Measurements from ENCODE around the gene CBARP. TPM values are rescaled to one million over a fixed set of nuclear protein-coding genes. Genes with fewer than 3 reads are reported as not detected.

The CBARP gene
- polyA plus RNA-seq, 1 of the 3 experiments (the other 2 are of a cell fraction), result 5.1 TPM

DNA sequence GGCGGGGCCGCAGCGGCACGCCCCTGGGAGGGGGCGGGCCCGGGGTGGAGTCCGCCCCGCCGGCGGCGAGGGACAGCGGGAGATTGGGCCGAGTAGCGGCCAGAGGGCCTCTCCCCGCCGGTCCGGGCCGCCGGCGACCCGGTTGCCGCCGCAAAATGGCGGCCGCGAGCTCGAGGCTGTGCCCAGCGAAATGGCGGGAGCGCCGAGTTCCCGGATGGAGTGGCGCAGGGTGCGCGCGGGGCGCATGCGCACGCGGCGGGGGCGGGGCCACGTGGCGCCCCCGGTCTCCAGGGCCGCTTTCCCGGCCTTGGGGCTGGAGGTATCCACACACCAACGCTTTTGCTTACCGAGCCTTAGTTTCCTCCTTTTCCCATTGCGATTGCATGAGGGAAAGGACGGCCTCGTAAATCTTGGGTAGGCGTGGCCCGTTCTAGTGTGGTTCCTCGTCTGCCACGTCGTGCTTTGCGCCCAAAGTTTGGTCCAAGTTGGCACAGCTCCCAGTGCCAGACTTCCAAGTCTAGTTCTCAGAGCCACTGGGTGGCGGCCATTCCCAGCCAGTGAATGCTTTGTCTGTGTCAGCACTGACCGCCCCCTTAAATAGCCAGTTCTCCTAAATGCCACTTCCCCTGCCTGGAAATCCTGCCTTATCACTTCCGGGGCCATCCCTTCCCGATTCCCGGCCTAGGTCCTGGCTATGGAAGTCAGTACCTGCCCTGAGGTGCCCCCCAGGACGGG, 31.8 kb upstream of the CBARP start (continued):
- TF ChIP-seq FOSL2 (IDR thresholded peaks at IDR 0.05; ENCODE audit: borderline replicate concordance, low read depth) (no peak), RAD21 (IDR thresholded peaks at IDR 0.05; ENCODE audit: low read length) (peak; percentile 20), TEAD4 (IDR thresholded peaks at IDR 0.05; ENCODE audit: borderline replicate concordance, insufficient read depth) (peak; percentile 89; the same call in 1 of the 2 replicates)

DNA sequence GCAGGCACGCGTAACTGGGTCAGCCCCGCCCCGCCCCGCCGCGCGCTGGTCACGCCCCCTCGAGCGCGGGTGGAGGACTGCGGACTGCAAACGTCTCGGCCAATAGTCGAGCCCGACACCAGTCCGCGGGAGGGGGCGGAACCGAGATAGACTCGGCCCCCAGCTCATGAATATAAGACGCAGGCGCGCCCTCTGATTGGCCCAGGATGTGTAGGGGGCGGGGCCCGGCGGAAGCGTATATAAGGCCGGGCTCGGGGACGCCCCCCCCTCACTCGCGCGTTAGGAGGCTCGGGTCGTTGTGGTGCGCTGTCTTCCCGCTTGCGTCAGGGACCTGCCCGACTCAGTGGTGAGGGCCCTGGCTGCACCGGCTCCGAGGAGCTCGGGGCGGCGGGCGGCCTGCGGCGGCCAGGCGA, 31.3 kb upstream of the CBARP start, which contains the start of gene CIRBP:
Gene CIRBP, plus strand, starts transcription at position 268 of the 413 bp plus-strand sequence. CDS start 1,602 bp downstream, outside the sequence.
- Histone ChIP-seq H3K4me3 (ENCODE audit: low read depth in 2 of 2, low read length in 1 of 2) (peak within 1 kb of the TSS; percentile 78 to 86), H3K27me3 (ENCODE audit: insufficient read depth) (no peaks in the 10 kb centered on the region), H3F3A (replicated peaks; ENCODE audit: insufficient read depth) (peaks cover 57% of the 10 kb centered on the region), H3K27ac (ENCODE audit: low read depth in 2 of 2, low read length in 1 of 2) (peak within 1 kb of the TSS; percentile 91 to 98), H3K4me1 (ENCODE audit: control insufficient read depth in 1 of 2, insufficient read depth in 2 of 2, low read depth in 1 of 2, low read length in 1 of 2) (peaks cover 47 to 62% of the 10 kb centered on the region in 2 experiments; a peak in 3 of 4 replicates), H3K36me3 (replicated peaks in 1 of 2; ENCODE audit: control insufficient read depth in 1 of 2, insufficient read depth in 2 of 2, low read length in 1 of 2) (peaks cover 35 to 41% of the 10 kb centered on the region in 2 experiments), H3K79me2 (ENCODE audit: insufficient read depth) (peaks cover 50% of the 10 kb centered on the region), H3K9me3 (no peaks in the 10 kb centered on the region), H2AFZ (ENCODE audit: low read depth) (no peak within 1 kb of the TSS), H3K9me2 (no peaks in the 10 kb centered on the region), H4K20me1 (ENCODE audit: insufficient read depth) (peaks cover 44% of the 10 kb centered on the region), H3K9ac (peak within 1 kb of the TSS; percentile 91), H3K4me2 (peak within 1 kb of the TSS; percentile 98)
- ChIA-PET CTCF (interaction anchor here (0.6 to 18.6 kb wide), 9 partner anchors 8 to 87 kb away, joined by 3 to 594 read pairs (median 4); partner anchors contain the start of gene ATP5F1D), POLR2A (interaction anchor here (0.6 to 1.7 kb wide), 43 partner anchors 10 to 345 kb away, joined by 3 to 110 read pairs (median 5); partner anchors contain the start of genes APC2, ATP5F1D, CBARP and EFNA2)
- DNase-seq, result peak; percentile 97
- WGBS (ENCODE audit: low lambda C conversion rate), result 0% methylated on average over 7 of the region's 50 CpGs
- TF ChIP-seq RCOR1 (IDR thresholded peaks at IDR 0.05; ENCODE audit: low read length) (no peak), EZH2phosphoT487 (IDR thresholded peaks at IDR 0.05; ENCODE audit: borderline replicate concordance, low read depth) (no peak), FOSL2 (IDR thresholded peaks at IDR 0.05; ENCODE audit: borderline replicate concordance, low read depth) (no peak), MEF2A (IDR thresholded peaks at IDR 0.05; ENCODE audit: borderline replicate concordance, low read depth) (no peak), NRF1 (IDR thresholded peaks at IDR 0.05; ENCODE audit: low read depth, low read length) (peak; percentile 19; the same call in 1 of the 2 replicates), JUND (IDR thresholded peaks at IDR 0.05) (no peak), YY1 (IDR thresholded peaks at IDR 0.05; ENCODE audit: low read depth) (no peak), RAD21 (IDR thresholded peaks at IDR 0.05; ENCODE audit: low read length) (no peak), MXI1 (IDR thresholded peaks at IDR 0.05; ENCODE audit: low read depth, low read length) (0 out of 2 replicates have a peak, but pooled peaks have one; percentile 39), GABPA (IDR thresholded peaks at IDR 0.05; ENCODE audit: low read depth) (no peak), TCF12 (IDR thresholded peaks at IDR 0.05) (no peak), EP300 (IDR thresholded peaks at IDR 0.05; ENCODE audit: borderline replicate concordance in 1 of 2, low read depth in 1 of 2, low read length in 1 of 2) (no peak), FOXJ3 (CRISPR knock-in tag; IDR thresholded peaks at IDR 0.05) (no peak), TAF1 (IDR thresholded peaks at IDR 0.05; ENCODE audit: borderline replicate concordance, low read depth, low read length) (peak; percentile 89), ELF1 (IDR thresholded peaks at IDR 0.05) (no peak), TEAD4 (IDR thresholded peaks at IDR 0.05; ENCODE audit: borderline replicate concordance, insufficient read depth) (no peak), GATA2 (CRISPR knock-in tag; IDR thresholded peaks at IDR 0.05) (no peak)
- TF ChIP-seq, protein P1, sequence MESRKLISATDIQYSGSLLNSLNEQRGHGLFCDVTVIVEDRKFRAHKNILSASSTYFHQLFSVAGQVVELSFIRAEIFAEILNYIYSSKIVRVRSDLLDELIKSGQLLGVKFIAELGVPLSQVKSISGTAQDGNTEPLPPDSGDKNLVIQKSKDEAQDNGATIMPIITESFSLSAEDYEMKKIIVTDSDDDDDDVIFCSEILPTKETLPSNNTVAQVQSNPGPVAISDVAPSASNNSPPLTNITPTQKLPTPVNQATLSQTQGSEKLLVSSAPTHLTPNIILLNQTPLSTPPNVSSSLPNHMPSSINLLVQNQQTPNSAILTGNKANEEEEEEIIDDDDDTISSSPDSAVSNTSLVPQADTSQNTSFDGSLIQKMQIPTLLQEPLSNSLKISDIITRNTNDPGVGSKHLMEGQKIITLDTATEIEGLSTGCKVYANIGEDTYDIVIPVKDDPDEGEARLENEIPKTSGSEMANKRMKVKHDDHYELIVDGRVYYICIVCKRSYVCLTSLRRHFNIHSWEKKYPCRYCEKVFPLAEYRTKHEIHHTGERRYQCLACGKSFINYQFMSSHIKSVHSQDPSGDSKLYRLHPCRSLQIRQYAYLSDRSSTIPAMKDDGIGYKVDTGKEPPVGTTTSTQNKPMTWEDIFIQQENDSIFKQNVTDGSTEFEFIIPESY (IDR thresholded peaks at IDR 0.05; ENCODE audit: borderline replicate concordance, low read depth), result no peak
- TF ChIP-seq, protein P2, sequence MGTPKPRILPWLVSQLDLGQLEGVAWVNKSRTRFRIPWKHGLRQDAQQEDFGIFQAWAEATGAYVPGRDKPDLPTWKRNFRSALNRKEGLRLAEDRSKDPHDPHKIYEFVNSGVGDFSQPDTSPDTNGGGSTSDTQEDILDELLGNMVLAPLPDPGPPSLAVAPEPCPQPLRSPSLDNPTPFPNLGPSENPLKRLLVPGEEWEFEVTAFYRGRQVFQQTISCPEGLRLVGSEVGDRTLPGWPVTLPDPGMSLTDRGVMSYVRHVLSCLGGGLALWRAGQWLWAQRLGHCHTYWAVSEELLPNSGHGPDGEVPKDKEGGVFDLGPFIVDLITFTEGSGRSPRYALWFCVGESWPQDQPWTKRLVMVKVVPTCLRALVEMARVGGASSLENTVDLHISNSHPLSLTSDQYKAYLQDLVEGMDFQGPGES (IDR thresholded peaks at IDR 0.05; ENCODE audit: low read depth, low read length), result no peak
- TF ChIP-seq, protein P3, sequence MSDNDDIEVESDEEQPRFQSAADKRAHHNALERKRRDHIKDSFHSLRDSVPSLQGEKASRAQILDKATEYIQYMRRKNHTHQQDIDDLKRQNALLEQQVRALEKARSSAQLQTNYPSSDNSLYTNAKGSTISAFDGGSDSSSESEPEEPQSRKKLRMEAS (IDR thresholded peaks at IDR 0.05; ENCODE audit: low read depth), result peak; percentile 48; the same call in 1 of the 2 replicates
- TF ChIP-seq, protein P4, sequence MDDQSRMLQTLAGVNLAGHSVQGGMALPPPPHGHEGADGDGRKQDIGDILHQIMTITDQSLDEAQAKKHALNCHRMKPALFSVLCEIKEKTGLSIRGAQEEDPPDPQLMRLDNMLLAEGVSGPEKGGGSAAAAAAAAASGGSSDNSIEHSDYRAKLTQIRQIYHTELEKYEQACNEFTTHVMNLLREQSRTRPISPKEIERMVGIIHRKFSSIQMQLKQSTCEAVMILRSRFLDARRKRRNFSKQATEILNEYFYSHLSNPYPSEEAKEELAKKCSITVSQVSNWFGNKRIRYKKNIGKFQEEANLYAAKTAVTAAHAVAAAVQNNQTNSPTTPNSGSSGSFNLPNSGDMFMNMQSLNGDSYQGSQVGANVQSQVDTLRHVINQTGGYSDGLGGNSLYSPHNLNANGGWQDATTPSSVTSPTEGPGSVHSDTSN (IDR thresholded peaks at IDR 0.05), result no peak; the same call in 1 of the 2 replicates
- TF ChIP-seq, protein P5, sequence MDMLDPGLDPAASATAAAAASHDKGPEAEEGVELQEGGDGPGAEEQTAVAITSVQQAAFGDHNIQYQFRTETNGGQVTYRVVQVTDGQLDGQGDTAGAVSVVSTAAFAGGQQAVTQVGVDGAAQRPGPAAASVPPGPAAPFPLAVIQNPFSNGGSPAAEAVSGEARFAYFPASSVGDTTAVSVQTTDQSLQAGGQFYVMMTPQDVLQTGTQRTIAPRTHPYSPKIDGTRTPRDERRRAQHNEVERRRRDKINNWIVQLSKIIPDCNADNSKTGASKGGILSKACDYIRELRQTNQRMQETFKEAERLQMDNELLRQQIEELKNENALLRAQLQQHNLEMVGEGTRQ (IDR thresholded peaks at IDR 0.05; ENCODE audit: borderline replicate concordance, low read depth, low read length), result no peak

All from SK-N-SH (cell line).